ENCODE data around the gene FAF1.

DNA sequence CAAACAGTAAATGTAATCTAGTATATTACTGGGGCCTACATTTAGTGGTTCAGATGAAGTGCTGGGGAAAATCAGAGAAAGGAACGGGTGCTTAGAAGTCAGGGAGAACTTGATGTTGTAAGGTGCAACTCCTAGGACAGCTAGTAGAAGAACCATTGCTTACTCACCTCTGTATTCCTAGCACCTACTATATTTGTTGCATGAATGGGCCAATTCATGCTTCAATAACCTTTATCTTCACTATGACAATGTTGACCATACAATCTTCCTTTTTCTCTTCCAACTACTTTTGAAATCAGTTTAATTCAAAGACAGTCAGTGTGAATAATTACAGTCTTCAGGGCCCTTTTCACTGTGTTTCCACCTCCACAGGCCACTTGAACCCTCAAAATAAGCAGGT lies 411.8 kb downstream of the FAF1 start:
- TF ChIP-seq POLR2A (IDR thresholded peaks at IDR 0.05; ENCODE audit: low read depth) (no peak), POLR2AphosphoS5 (IDR thresholded peaks at IDR 0.05) (no peak)

Data from esophagus muscularis mucosa (tissue), 2 donors.